Muscle of arm (tissue), 12 donors: Measurements from ENCODE around the gene ADCY5. TPM values are rescaled to one million over a fixed set of nuclear protein-coding genes. Genes with fewer than 3 reads are reported as not detected.

Source experiments
- DNase-seq: peaks from one replicate; pipeline ENCODE4 v3.0.0-alpha.2; 2013
- polyA plus RNA-seq, 12 donors: library from polyadenylated mRNA; unstranded; fragments of 120-200 nt; gene quantifications; one replicate each; pipeline ENCODE4 v1.2.1, GENCODE V29; 2013; ENCODE audit not compliant: insufficient read length in 12 of 12

ADCY5 gene
- polyA plus RNA-seq, 12 donors: 2.5 to 10.5 (median 4.3) TPM; not detected in 1

GRCh38 chr3:123307064-123307463, 141.8 kb downstream of the ADCY5 start:
- no peak for DNase-seq

GRCh38 chr3:123305192-123305591, 143.7 kb downstream of the ADCY5 start:
- no peak for DNase-seq

GRCh38 chr3:123303976-123304560, 144.8 kb downstream of the ADCY5 start:
- no peak for DNase-seq

GRCh38 chr3:123302961-123303360, 145.9 kb downstream of the ADCY5 start:
- DNase-seq: no peak

GRCh38 chr3:123301331-123302184, 147.3 kb downstream of the ADCY5 start:
- no peak for DNase-seq

GRCh38 chr3:123300583-123300982, 148.3 kb downstream of the ADCY5 start:
- no peak for DNase-seq

- no peak for DNase-seq
Observed at GRCh38 chr3:123300056-123300455, 148.8 kb downstream of the ADCY5 start.

GRCh38 chr3:123299581-123299980, 149.3 kb downstream of the ADCY5 start:
- DNase-seq: no peak

GRCh38 chr3:123298903-123299302, 150.0 kb downstream of the ADCY5 start:
- no peak for DNase-seq

- no peak for DNase-seq
Observed at GRCh38 chr3:123297627-123297899, 151.3 kb downstream of the ADCY5 start.

- no peak for DNase-seq
Observed at GRCh38 chr3:123296836-123297626, 151.9 kb downstream of the ADCY5 start.

GRCh38 chr3:123296261-123296660, 152.6 kb downstream of the ADCY5 start:
- no peak for DNase-seq

- DNase-seq: no peak
Observed at GRCh38 chr3:123295901-123296250, 153.0 kb downstream of the ADCY5 start.

GRCh38 chr3:123295171-123295900, 153.6 kb downstream of the ADCY5 start:
- no peak for DNase-seq

- DNase-seq: no peak
Observed at GRCh38 chr3:123294296-123294938, 154.5 kb downstream of the ADCY5 start.

GRCh38 chr3:123292321-123293310, 156.3 kb downstream of the ADCY5 start:
- DNase-seq: no peak

GRCh38 chr3:123291404-123291803, 157.5 kb downstream of the ADCY5 start:
- DNase-seq: no peak

- no peak for DNase-seq
Observed at GRCh38 chr3:123290962-123291361, 157.9 kb downstream of the ADCY5 start.

- no peak for DNase-seq
Observed at GRCh38 chr3:123290107-123290930, 158.6 kb downstream of the ADCY5 start.
